ENCODE data around the gene ARPC1A.

The ARPC1A gene

DNA sequence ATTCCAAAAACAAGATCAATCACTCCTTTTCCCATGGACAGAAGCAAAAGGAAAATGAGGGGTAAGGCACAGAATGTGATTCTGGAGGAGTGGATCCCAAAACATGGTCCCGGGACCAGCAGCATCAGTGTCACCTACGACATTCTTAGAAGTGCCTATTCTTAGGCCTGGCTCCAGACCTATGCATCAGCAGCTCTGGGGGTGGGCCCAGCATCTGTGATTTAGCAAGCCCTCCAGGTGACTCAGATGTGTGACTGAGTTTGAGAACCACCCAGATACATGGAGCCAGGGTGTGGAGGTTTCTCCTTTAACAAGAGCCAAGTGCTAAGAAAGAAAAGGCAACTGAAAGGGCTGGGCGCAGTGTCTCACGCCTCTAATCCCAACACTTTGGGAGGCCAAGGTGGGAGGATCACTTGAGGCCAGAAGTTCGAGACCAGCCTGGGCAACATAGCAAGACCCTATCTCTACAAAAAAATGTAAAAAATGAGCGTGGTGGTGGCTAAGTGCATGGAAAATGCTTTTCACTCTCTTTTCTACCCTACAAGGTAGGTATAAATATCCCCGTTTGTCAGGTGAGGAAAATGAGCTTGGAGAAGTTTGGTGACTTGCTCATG is 17.1 kb upstream of the ARPC1A start:
- no peak overlapping the region for H3K4me3 ChIP-seq (ENCODE audit: low read depth, low read length)
- DNase-seq (ENCODE audit: low read depth): no peak
- TF ChIP-seq, protein P1, sequence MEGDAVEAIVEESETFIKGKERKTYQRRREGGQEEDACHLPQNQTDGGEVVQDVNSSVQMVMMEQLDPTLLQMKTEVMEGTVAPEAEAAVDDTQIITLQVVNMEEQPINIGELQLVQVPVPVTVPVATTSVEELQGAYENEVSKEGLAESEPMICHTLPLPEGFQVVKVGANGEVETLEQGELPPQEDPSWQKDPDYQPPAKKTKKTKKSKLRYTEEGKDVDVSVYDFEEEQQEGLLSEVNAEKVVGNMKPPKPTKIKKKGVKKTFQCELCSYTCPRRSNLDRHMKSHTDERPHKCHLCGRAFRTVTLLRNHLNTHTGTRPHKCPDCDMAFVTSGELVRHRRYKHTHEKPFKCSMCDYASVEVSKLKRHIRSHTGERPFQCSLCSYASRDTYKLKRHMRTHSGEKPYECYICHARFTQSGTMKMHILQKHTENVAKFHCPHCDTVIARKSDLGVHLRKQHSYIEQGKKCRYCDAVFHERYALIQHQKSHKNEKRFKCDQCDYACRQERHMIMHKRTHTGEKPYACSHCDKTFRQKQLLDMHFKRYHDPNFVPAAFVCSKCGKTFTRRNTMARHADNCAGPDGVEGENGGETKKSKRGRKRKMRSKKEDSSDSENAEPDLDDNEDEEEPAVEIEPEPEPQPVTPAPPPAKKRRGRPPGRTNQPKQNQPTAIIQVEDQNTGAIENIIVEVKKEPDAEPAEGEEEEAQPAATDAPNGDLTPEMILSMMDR (IDR thresholded peaks at IDR 0.05; ENCODE audit: insufficient read depth, low read depth, low read length, missing control alignments): no peak

DNA sequence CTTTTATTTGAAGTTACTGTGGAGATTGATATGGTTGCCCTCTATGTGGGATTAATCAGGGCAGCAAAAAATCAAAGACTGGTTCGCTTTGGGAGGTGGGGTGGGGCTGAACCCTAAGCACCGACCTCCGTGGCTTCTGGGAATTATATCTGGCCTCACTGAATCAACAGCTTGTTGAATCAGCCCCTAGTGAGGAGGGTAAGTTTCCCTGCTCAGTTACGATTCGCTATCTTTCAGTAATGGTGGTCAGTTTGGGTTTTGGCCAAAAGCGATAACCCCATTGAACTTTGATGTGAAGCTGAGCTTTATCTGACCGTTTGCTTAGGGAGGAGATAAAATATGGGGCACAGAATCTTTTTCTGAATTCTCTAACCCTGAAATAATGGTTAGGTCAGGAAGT is 16.6 kb upstream of the ARPC1A start:
- TF ChIP-seq, protein P1 (IDR thresholded peaks at IDR 0.05; ENCODE audit: insufficient read depth, low read depth, low read length, missing control alignments): no peak

DNA sequence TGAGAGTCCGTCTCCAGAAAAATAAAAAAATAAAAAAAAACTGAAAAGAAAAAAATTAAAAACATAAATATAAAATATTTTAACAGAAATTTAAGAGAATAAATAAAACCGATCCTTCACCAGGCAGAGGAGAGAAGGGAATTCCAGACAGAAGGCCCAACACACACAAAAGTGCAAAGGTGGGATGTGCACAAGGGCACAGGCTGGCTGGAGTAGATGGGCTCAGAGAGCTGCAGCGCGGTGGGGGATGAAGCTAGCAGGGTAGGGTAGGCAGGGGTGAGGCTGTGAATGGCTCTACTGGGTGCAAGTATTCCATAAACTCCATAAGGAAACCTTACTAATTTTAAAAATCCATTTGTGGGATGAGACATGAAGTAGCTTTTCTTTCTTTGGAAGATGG is 15.7 kb upstream of the ARPC1A start:
- TF ChIP-seq, protein P1 (IDR thresholded peaks at IDR 0.05; ENCODE audit: insufficient read depth, low read depth, low read length, missing control alignments): no peak
- DNase-seq (ENCODE audit: low read depth): no peak
- H3K4me3 ChIP-seq (ENCODE audit: low read depth, low read length): no peak overlapping the region

More for the DNA sequence above, 16.6 kb upstream of the ARPC1A start:
- no peak overlapping the region for H3K4me3 ChIP-seq (ENCODE audit: low read depth, low read length)
- DNase-seq (ENCODE audit: low read depth): no peak

DNA sequence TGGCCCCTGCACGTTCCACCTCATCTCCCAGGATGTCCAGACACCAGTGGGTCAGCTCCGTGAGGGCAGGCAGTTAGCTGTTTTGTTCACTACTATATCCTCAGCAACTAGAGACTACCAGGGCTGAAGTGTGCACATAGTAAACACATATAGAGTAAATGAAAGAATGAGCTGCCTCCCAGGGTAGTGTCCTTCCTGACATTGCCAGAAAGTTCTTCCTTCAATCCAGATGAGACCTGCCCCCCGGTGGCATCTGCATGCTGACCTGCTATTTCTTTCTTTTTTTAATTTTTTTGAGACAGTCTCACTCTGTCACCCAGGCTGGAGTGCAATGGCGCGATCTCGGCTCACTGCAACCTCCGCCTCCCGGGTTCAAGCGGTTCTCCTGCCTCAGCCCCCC is 14.0 kb upstream of the ARPC1A start:
- H3K4me3 ChIP-seq (ENCODE audit: low read depth, low read length): no peak overlapping the region
- TF ChIP-seq, protein P1 (IDR thresholded peaks at IDR 0.05; ENCODE audit: insufficient read depth, low read depth, low read length, missing control alignments): no peak
- DNase-seq (ENCODE audit: low read depth): no peak

DNA sequence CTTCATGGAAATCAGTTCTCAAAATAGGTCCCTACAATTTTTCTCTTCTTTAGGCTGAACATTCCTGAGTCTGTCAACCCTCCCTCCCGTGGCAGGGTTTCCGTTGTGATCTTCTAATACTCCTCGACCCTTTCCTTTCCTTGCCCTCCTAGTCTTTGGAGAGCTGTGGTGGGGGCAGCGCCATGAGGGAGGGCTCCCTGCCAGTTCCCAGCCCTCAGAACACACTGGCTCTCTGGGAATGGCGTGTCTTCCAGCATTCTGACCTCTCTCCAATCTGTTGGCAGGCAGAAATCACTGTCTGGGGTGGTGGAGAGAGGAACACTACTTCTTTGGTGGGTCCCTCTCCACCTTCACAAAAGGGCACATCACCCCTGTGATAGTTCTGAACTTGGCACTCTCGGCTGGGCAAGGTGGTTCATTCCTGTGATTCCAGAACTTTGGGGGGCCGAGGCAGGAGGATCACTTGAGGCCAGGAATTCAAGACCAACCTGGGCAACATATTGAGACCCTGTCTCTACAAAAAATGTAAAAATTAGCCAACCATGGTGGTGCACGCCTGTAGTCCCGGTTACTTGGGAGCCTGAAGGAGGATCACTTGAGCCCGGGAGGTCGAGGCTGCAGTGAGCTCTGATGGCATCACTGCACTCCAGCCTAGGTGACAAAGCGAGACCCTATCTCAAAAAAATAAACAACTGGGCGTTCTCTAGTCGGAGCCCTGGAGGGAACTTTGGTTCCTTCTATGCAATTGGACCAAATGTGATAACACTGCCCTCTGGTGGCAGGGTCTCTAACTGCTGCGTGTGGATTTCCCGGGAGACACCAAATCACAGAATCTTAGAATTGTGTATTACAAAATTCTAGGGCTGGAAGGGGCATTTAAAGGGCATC is 13.1 kb upstream of the ARPC1A start:
- TF ChIP-seq, protein P1 (IDR thresholded peaks at IDR 0.05; ENCODE audit: insufficient read depth, low read depth, low read length, missing control alignments): peak; percentile 85

DNA sequence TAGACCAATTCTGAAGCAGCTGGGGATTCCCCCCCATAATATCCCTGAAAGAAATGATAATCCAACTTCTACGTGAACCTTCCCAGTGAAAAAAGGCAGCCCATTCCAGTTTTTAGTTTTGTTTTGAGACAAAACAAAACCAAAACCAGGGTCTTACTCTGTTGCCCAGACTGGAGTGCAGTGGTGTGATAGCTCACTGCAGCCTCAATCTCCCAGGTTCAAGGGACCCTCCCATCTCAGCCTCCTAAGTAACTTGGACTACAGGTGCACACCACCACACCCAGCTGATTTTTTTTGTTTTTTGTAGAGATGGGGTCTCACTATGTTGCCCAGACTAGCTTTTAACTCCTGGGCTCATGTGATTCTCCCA is 12.5 kb upstream of the ARPC1A start:
- DNase-seq (ENCODE audit: low read depth): peak; percentile 28
- H3K4me3 ChIP-seq (ENCODE audit: low read depth, low read length): peak overlapping the region; percentile 37; the same call in 1 of the 2 replicates
- TF ChIP-seq, protein P1 (IDR thresholded peaks at IDR 0.05; ENCODE audit: insufficient read depth, low read depth, low read length, missing control alignments): no peak

More for the DNA sequence above, 13.1 kb upstream of the ARPC1A start:
- peak overlapping the region; percentile 37; the same call in 1 of the 2 replicates for H3K4me3 ChIP-seq (ENCODE audit: low read depth, low read length)
- DNase-seq (ENCODE audit: low read depth): peak; percentile 74
